ENCODE results near the gene PRRG2.

GRCh38 chr19:49556412-49557398, 24.4 kb upstream of the PRRG2 start:
- TF ChIP-seq POLR2AphosphoS5 (IDR thresholded peaks at IDR 0.05; ENCODE audit: low read depth, low read length) = no peak
- no peak for TF ChIP-seq TAF1 (IDR thresholded peaks at IDR 0.05; ENCODE audit: low read depth, low read length)
- TF ChIP-seq POLR2A (IDR thresholded peaks at IDR 0.05; ENCODE audit: low read depth, low read length) = no peak
- TF ChIP-seq PAX5 (IDR thresholded peaks at IDR 0.05; ENCODE audit: insufficient read depth, low read length, severe bottlenecking) = no peak
- no peak for TF ChIP-seq SPI1 (IDR thresholded peaks at IDR 0.05; ENCODE audit: low read depth, low read length)
- no peak for TF ChIP-seq POU2F2 (IDR thresholded peaks at IDR 0.05; ENCODE audit: low read depth, low read length)

Measured in GM12891 (cell line).